GM06990 (cell line): ENCODE measurements around the gene CTU2.

Experiments used
- DNase-seq: peaks from one replicate; pipeline ENCODE4 v3.0.0-alpha.2; 2011; ENCODE audit not compliant: insufficient read length; ENCODE audit errors: extremely low read depth
- H3K27me3 ChIP-seq: replicated peaks from 2 replicates; pipeline ENCODE4 v1.6.0; 2011; ENCODE audit warnings: low read length; ENCODE audit not compliant: control insufficient read depth, insufficient read depth
- H3K36me3 ChIP-seq: 2 replicates; pipeline ENCODE4 v1.5.1; 2011; ENCODE audit warnings: low read length; ENCODE audit not compliant: control insufficient read depth, insufficient read depth
- H3K4me3 ChIP-seq: replicated peaks from 2 replicates; pipeline ENCODE4 v1.5.1; 2011; ENCODE audit warnings: low read depth, mild to moderate bottlenecking, control low read depth, low read length
- TF ChIP-seq, protein P1 (sequence below): IDR thresholded peaks from 2 replicates; pipeline ENCODE4 v1.5.1; 2011; ENCODE audit warnings: low read length, control low read depth, mild to moderate bottlenecking, inconsistent platforms; ENCODE audit not compliant: insufficient read depth, poor library complexity, severe bottlenecking

The CTU2 gene

DNA sequence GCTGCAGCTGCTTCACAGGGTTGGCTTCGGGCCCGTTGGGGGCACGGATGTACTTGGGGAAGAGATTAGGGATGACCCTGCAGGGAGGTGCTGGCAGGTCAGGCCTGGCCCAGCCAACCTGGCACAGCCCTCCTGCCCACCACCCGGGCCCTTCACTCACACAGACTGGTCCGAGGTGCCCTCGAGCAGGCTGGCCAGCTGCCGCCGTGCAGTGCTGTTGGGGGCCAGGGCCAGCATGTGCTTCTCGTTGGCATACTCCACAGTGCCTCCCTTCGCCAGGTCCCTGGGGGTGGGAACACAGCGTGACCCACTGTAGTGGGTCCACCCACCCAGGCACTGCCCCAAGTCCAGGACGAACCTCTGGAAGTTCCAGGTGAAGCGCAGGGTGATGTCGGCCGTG, 9.9 kb downstream of the CTU2 start:
- H3K36me3 ChIP-seq, result peaks cover 63% of the 10 kb centered on the region
- no peaks in the 10 kb centered on the region for H3K27me3 ChIP-seq
- no peak for DNase-seq
- TF ChIP-seq, protein P1, sequence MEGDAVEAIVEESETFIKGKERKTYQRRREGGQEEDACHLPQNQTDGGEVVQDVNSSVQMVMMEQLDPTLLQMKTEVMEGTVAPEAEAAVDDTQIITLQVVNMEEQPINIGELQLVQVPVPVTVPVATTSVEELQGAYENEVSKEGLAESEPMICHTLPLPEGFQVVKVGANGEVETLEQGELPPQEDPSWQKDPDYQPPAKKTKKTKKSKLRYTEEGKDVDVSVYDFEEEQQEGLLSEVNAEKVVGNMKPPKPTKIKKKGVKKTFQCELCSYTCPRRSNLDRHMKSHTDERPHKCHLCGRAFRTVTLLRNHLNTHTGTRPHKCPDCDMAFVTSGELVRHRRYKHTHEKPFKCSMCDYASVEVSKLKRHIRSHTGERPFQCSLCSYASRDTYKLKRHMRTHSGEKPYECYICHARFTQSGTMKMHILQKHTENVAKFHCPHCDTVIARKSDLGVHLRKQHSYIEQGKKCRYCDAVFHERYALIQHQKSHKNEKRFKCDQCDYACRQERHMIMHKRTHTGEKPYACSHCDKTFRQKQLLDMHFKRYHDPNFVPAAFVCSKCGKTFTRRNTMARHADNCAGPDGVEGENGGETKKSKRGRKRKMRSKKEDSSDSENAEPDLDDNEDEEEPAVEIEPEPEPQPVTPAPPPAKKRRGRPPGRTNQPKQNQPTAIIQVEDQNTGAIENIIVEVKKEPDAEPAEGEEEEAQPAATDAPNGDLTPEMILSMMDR, result no peak
- H3K4me3 ChIP-seq, result no peak overlapping the region

DNA sequence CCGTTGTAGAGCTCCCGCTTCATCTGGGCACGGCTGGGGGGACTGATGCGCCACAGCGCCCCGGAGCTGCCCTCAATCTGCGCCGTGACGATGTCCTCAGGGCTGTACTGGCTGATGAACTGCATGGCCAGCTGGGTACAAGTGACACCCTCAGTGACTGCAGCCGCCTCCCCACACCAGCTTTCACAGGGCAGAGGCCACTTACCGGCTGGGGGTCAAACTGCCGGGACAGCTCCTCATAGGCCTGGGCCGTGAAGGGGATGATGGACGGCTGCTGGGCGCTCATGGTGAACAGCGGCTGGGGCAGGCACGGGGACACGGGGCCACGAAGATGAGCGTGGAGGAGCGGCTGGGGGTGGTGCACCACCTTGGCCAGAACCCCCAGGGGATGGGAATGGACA, 10.3 kb downstream of the CTU2 start:
- DNase-seq, result no peak
- H3K4me3 ChIP-seq, result no peak overlapping the region
- no peaks in the 10 kb centered on the region for H3K27me3 ChIP-seq
- TF ChIP-seq, protein P1, result no peak
- peaks cover 67% of the 10 kb centered on the region for H3K36me3 ChIP-seq

DNA sequence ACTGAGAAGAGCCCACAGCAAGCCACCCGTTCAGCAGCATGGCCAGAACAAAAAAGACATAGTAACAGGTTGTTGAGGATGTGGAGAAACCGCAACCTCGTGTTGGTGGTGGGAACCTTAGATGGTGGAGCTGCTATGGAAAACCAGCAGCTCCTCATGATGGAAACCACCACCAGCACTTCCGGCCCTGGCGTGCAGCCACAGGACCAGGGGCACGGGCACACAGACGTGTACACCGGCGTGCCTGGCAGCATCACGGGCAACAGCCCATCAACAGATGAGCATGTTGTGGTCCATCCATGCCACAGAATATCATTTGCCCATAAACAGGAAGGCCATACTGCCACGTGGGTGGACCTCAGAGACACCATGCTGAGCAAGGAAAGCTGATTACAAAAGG, 11.9 kb downstream of the CTU2 start:
- DNase-seq, result no peak
- Histone ChIP-seq H3K4me3 (no peak overlapping the region), H3K27me3 (no peaks in the 10 kb centered on the region), H3K36me3 (peaks cover 81% of the 10 kb centered on the region)
- TF ChIP-seq, protein P1, result no peak

DNA sequence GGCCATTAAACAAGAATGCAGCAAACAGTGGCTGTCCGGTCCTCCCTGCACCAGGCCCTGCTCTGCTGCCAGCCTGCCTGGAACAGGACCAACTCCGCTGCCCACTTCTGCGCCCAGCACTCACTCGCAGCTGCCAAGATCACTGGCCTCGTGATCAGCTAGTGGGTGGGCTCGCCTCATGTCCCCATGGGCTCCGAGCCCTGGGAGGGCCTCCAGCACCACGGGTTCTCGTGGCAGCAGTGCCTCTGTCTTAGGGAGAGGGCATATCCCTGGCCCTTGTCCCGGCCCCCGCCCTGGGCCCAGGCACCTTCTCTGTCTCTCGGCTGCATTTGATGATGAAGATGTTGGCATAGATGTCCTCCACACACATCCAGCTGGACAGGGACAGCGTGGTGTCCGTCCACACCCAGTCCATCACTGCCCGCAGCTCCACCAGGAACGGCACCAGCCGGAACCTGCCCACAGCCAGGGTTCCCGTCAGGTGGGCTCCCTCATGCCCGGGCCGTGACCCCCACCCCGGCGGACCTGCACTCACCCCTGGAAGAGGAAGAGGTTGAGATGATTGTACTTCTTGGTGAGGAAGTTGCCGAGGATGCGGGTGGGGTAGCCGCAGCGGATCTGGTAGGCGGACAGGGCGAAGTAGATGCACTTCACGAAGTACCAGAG, 13.1 kb downstream of the CTU2 start:
- H3K36me3 ChIP-seq, result peaks cover 78% of the 10 kb centered on the region

DNA sequence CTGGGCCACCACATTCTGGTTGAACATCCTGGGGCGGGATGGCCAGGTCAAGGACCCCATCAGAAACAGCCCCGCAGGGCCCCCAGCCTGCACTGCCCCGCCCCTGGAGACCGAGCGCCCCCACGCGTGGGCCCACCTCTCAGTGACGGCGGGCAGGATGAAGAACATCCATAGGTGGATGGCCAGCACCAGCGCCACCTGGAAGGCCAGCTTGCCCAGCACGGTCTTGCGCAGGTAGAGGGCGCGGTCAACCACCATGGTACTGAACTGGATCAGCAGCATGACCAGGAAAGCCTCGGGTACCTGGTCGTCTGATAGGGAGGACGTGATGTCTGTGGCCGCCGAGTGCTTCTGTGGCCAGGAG, 13.6 kb downstream of the CTU2 start:
- Histone ChIP-seq H3K36me3 (peaks cover 78% of the 10 kb centered on the region), H3K27me3 (no peaks in the 10 kb centered on the region), H3K4me3 (no peak overlapping the region)
- no peak for DNase-seq
- TF ChIP-seq, protein P1, result no peak

More for the DNA sequence above, 13.1 kb downstream of the CTU2 start:
- no peak overlapping the region for H3K4me3 ChIP-seq
- no peak for DNase-seq
- TF ChIP-seq, protein P1, result no peak
- H3K27me3 ChIP-seq, result no peaks in the 10 kb centered on the region
